LNCaP clone FGC (cell line): Measurements from ENCODE around the gene MT1F.

ENCODE experiments used
- DNase-seq: peaks from one replicate; pipeline ENCODE4 v3.0.0-alpha.2; 2011; ENCODE audit warnings: low read depth
- H3K4me3 ChIP-seq: 2 replicates; pipeline ENCODE4 v1.5.1; 2011; ENCODE audit warnings: mild to moderate bottlenecking, low read depth, low read length, control low read depth
- CTCF ChIP-seq: IDR thresholded peaks from 2 replicates; pipeline ENCODE4 v1.5.1; 2012; ENCODE audit warnings: mild to moderate bottlenecking; ENCODE audit not compliant: control insufficient read depth, insufficient read depth; ENCODE audit errors: extremely low read depth

The MT1F gene

DNA sequence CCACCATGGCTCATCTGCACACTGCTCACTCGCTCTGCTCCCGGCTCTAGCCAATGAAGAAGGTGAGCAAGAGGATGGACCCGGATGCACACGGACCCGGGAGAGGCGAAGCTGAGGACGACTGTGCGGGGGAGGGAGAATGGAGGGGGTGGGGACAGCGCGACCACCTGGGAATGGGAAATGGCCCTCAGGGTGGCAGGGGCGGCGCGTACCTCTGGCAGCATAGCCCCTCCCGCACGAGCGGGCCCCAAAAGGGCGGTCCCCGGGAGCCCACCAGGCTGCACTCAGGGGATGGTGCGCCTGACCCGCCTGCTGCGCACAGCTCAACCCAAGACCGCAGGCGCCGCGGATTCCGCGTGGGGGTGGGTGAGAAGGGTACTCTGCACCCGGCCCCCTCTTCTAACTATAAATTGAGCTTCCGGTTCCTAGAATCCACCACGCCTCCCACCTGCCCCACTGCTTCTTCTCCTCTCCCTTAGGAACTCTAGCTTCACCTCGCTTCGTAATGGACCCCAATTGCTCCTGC lies 18.0 kb downstream of the MT1F start:
- no peak overlapping the region for H3K4me3 ChIP-seq

GRCh38 chr16:56677474-56677873 lies 19.7 kb downstream of the MT1F start:
- DNase-seq: no peak
- H3K4me3 ChIP-seq: no peak overlapping the region
- TF ChIP-seq CTCF: no peak

More for the DNA sequence above, 18.0 kb downstream of the MT1F start:
- DNase-seq: no peak
- TF ChIP-seq CTCF: no peak

- no peak for DNase-seq
- TF ChIP-seq CTCF: no peak
- H3K4me3 ChIP-seq: no peak overlapping the region
Observed at GRCh38 chr16:56679078-56679730, 21.4 kb downstream of the MT1F start.

- no peak for DNase-seq
- TF ChIP-seq CTCF: no peak
- no peak overlapping the region for H3K4me3 ChIP-seq
Observed at GRCh38 chr16:56679818-56680217, 22.1 kb downstream of the MT1F start.

- H3K4me3 ChIP-seq: peak within 1 kb of the TSS; percentile 74
- DNase-seq: peak; percentile 91
- TF ChIP-seq CTCF: no peak
Observed at GRCh38 chr16:56681939-56682702, 24.4 kb downstream of the MT1F start, which contains the start of gene MT1X. MT1X (plus strand) TSS chr16:56682470; CDS start chr16:56682541, 71 bp downstream.

DNA sequence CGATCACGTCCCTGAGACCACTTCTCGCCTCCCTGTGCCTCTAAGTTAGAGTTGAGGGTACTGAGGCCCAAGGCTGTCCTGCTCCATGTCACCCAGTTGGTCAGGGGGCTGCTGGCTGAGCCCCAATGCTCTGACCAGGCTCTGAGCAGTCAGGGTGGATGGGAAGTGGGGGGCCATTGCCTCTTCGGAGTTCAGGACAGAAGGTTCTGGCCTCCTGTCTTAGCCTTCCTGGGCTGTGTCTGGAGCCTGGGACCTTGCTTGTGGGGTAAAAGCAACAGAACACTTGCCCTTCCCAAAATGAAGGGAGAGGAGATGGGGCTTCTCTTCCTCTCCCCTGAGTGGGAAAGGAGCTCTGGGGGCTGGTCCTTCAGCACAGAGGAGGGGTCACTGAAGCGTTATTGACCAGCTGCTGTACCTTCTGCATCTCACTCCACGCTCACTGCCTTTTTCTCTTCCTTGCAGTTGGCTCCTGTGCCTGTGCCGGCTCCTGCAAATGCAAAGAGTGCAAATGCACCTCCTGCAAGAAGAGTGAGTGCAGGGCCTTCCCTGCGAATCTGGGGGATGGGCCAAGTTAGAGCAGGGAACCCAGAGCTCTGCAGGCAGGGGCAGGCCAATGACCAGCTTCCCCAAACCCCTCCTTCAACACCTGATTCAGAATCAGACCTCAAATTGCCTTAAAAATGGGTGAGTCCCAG lies 25.1 kb downstream of the MT1F start:
- TF ChIP-seq CTCF: no peak
- DNase-seq: no peak
- H3K4me3 ChIP-seq: peak overlapping the region; percentile 74
